IPS-15b (cell line): Measurements from ENCODE around the gene STON1.
"Not testable (repeated sequence)": the region's sequence is repeated elsewhere in the genome, so short reads cannot be mapped to it uniquely, and the experiment has no call there.

Experiments used
- H3K27me3 ChIP-seq: one replicate; pipeline ENCODE4 v1.6.1; 2013; ENCODE audit warnings: low read length; ENCODE audit not compliant: control insufficient read depth, insufficient read depth
- H3K36me3 ChIP-seq: one replicate; pipeline ENCODE4 v1.6.1; 2013; ENCODE audit warnings: low read length; ENCODE audit not compliant: control insufficient read depth, insufficient read depth
- H3K4me1 ChIP-seq: one replicate; pipeline ENCODE4 v1.6.1; 2013; ENCODE audit warnings: mild to moderate bottlenecking, low read length; ENCODE audit not compliant: control insufficient read depth, insufficient read depth
- H3K4me3 ChIP-seq: one replicate; pipeline ENCODE4 v1.5.1; 2013; ENCODE audit warnings: low read depth, low read length
- H3K9ac ChIP-seq: one replicate; pipeline ENCODE4 v1.6.1; 2013; ENCODE audit warnings: low read depth, mild to moderate bottlenecking, low read length
- H3K9me3 ChIP-seq: one replicate; pipeline ENCODE4 v1.6.1; 2013; ENCODE audit warnings: mild to moderate bottlenecking, low read length; ENCODE audit not compliant: control insufficient read depth, insufficient read depth

The STON1 gene

GRCh38 chr2:48600917-48601316 lies 71.0 kb downstream of the STON1 start:
- Histone ChIP-seq H3K36me3 (no peaks in the 10 kb centered on the region), H3K4me3 (no peak overlapping the region), H3K9ac (no peak overlapping the region), H3K9me3 (no peaks in the 10 kb centered on the region), H3K27me3 (no peaks in the 10 kb centered on the region), H3K4me1 (no peaks in the 10 kb centered on the region)

GRCh38 chr2:48601349-48601748 lies 71.4 kb downstream of the STON1 start:
- Histone ChIP-seq H3K4me3 (no peak overlapping the region), H3K4me1 (no peaks in the 10 kb centered on the region), H3K9ac (no peak overlapping the region), H3K27me3 (no peaks in the 10 kb centered on the region), H3K9me3 (no peaks in the 10 kb centered on the region), H3K36me3 (no peaks in the 10 kb centered on the region)

- H3K36me3 ChIP-seq = no peaks in the 10 kb centered on the region
- H3K9me3 ChIP-seq = no peaks in the 10 kb centered on the region
- H3K27me3 ChIP-seq = no peaks in the 10 kb centered on the region
- H3K9ac ChIP-seq = no peak overlapping the region
- no peak overlapping the region for H3K4me3 ChIP-seq
- H3K4me1 ChIP-seq = no peaks in the 10 kb centered on the region
These were observed 75.7 kb downstream of the STON1 start for GRCh38 chr2:48605482-48606175.

- Histone ChIP-seq H3K36me3 (no peaks in the 10 kb centered on the region), H3K4me3 (no peak overlapping the region), H3K9me3 (no peaks in the 10 kb centered on the region), H3K9ac (no peak overlapping the region), H3K4me1 (no peaks in the 10 kb centered on the region), H3K27me3 (no peaks in the 10 kb centered on the region)
These were observed 77.5 kb downstream of the STON1 start for GRCh38 chr2:48607307-48608014.

- no peaks in the 10 kb centered on the region for H3K27me3 ChIP-seq
- no peaks in the 10 kb centered on the region for H3K36me3 ChIP-seq
- H3K4me3 ChIP-seq = no peak overlapping the region
- H3K9me3 ChIP-seq = peaks cover 3% of the 10 kb centered on the region
- H3K4me1 ChIP-seq = no peaks in the 10 kb centered on the region
- H3K9ac ChIP-seq = no peak overlapping the region
These were observed 83.3 kb downstream of the STON1 start for GRCh38 chr2:48613211-48613610.

- H3K4me1 ChIP-seq, H3K9ac ChIP-seq, H3K36me3 ChIP-seq, H3K27me3 ChIP-seq, H3K9me3 ChIP-seq, H3K4me3 ChIP-seq: not testable (repeated sequence)
These were observed 84.6 kb downstream of the STON1 start for GRCh38 chr2:48614581-48614980.

- no peak within 1 kb of the TSS for H3K4me3 ChIP-seq
- no peaks in the 10 kb centered on the region for H3K27me3 ChIP-seq
- H3K9ac ChIP-seq = no peak within 1 kb of the TSS
- H3K9me3 ChIP-seq = peaks cover 3% of the 10 kb centered on the region
- H3K36me3 ChIP-seq = no peaks in the 10 kb centered on the region
- H3K4me1 ChIP-seq = no peaks in the 10 kb centered on the region
These were observed 87.7 kb downstream of the STON1 start, which contains the start of gene GTF2A1L for GRCh38 chr2:48617618-48618017. GTF2A1L (plus strand) TSS chr2:48617856; CDS start chr2:48617875, 19 bp downstream.

- Histone ChIP-seq H3K9me3 (no peaks in the 10 kb centered on the region), H3K9ac (no peak overlapping the region), H3K4me3 (no peak overlapping the region), H3K4me1 (no peaks in the 10 kb centered on the region), H3K27me3 (no peaks in the 10 kb centered on the region), H3K36me3 (no peaks in the 10 kb centered on the region)
These were observed 89.6 kb downstream of the STON1 start for GRCh38 chr2:48619526-48619925.

- Histone ChIP-seq H3K27me3 (no peaks in the 10 kb centered on the region), H3K4me3 (no peak overlapping the region), H3K9ac (no peak overlapping the region), H3K9me3 (no peaks in the 10 kb centered on the region), H3K4me1 (no peaks in the 10 kb centered on the region), H3K36me3 (no peaks in the 10 kb centered on the region)
These were observed 90.7 kb downstream of the STON1 start for GRCh38 chr2:48620604-48621003.

GRCh38 chr2:48622691-48623090 lies 92.7 kb downstream of the STON1 start:
- not testable (repeated sequence) for H3K9me3 ChIP-seq, H3K4me3 ChIP-seq, H3K27me3 ChIP-seq, H3K36me3 ChIP-seq, H3K4me1 ChIP-seq, H3K9ac ChIP-seq

- Histone ChIP-seq H3K27me3 (no peaks in the 10 kb centered on the region), H3K36me3 (no peaks in the 10 kb centered on the region), H3K9ac (no peak overlapping the region), H3K4me1 (no peaks in the 10 kb centered on the region), H3K4me3 (no peak overlapping the region), H3K9me3 (no peaks in the 10 kb centered on the region)
These were observed 94.7 kb downstream of the STON1 start for GRCh38 chr2:48624696-48625095.

GRCh38 chr2:48626047-48626446 lies 96.1 kb downstream of the STON1 start:
- Histone ChIP-seq H3K9me3 (no peaks in the 10 kb centered on the region), H3K36me3 (no peaks in the 10 kb centered on the region), H3K4me3 (no peak overlapping the region), H3K9ac (no peak overlapping the region), H3K27me3 (no peaks in the 10 kb centered on the region), H3K4me1 (no peaks in the 10 kb centered on the region)
